HCT116 (cell line): ENCODE measurements around the gene MED10. TPM values are rescaled to one million over a fixed set of nuclear protein-coding genes. Genes with fewer than 3 reads are reported as not detected.

ENCODE experiments used
- ATAC-seq: fragments of 200-7000 bp; cut with Tn5 transposase; 2 replicates; pipeline ENCODE4 v1.9.1; 2020; ENCODE audit warnings: mild to moderate bottlenecking, moderate library complexity
- BruUV-seq: library from RNA; stranded (reverse); fragments of 400-500 nt; replicated peaks from 2 replicates; lab custom pipeline; 2021; lab: Mats Ljungman, UMichigan
- CTCF ChIA-PET: fragments of 300-600 bp; sonication (Branson Sonifier 250); formaldehyde crosslinking; loops from one replicate; lab custom pipeline; 2021; ENCODE audit warnings: antibody characterized with exemption; lab: Charles Lee
- POLR2A ChIA-PET: fragments of 300-600, 350-600 bp; sonication (Branson Sonifier 250); formaldehyde crosslinking; loops from one replicate; lab custom pipeline; 2021; ENCODE audit warnings: antibody characterized with exemption; lab: Charles Lee
- RAD21 ChIA-PET, 2 experiments: fragments of 300-600 bp; sonication (Branson Sonifier 250); formaldehyde crosslinking; loops; one replicate each; lab custom pipeline; 2023; ENCODE audit warnings: low total read pairs in 2 of 2; ENCODE audit not compliant: uncharacterized antibody in 2 of 2, unreplicated experiment in 2 of 2, low non-redundant PET in 1 of 2; lab: Charles Lee
- DNase-seq: peaks from one replicate; pipeline ENCODE4 v3.0.0-alpha.2; 2010; ENCODE audit warnings: low read depth, low spot score
- H2AFZ ChIP-seq: fragments of 200-600 bp; shearing (Covaris generic), sonication (generic); 2 replicates; pipeline ENCODE4 v1.6.1; 2017; ENCODE audit warnings: low read depth, mixed run types, mixed read lengths, antibody characterized with exemption, low read length; ENCODE audit not compliant: poor library complexity, severe bottlenecking
- H3K27ac ChIP-seq: 2 replicates; pipeline ENCODE4 v1.5.1; 2012; ENCODE audit warnings: low read depth, low read length
- H3K27me3 ChIP-seq: fragments of 200-600 bp; sonication (generic); 2 replicates; pipeline ENCODE4 v1.6.1; 2016; ENCODE audit warnings: mixed run types, low read length, mixed read lengths; ENCODE audit not compliant: insufficient read depth
- H3K36me3 ChIP-seq, 2 experiments: fragments of 200-500 bp in 1 of 2; fragments of 200-600 bp in 1 of 2; sonication (Bioruptor generic) in 1 of 2; sonication (generic) in 1 of 2; 2 replicates each; pipeline versions ENCODE4 v1.5.1 to v1.6.1; 2014 to 2016; ENCODE audit warnings: low read length in 2 of 2, inconsistent platforms in 1 of 2, mixed read lengths in 1 of 2, mixed run types in 1 of 2; ENCODE audit not compliant: insufficient read depth in 2 of 2, control insufficient read depth in 1 of 2
- H3K4me1 ChIP-seq, 2 experiments: fragments of 200-600 bp in 1 of 2; sonication (generic) in 1 of 2; 2 replicates each; pipeline versions ENCODE4 v1.5.1 to v1.6.1; 2012 to 2017; ENCODE audit warnings: low read length in 2 of 2, inconsistent platforms in 1 of 2, mild to moderate bottlenecking in 1 of 2, mixed read lengths in 1 of 2, mixed run types in 1 of 2, moderate library complexity in 1 of 2; ENCODE audit not compliant: insufficient read depth in 2 of 2, control insufficient read depth in 1 of 2
- H3K4me2 ChIP-seq: fragments of 200-600 bp; sonication (generic); 2 replicates; pipeline ENCODE4 v1.6.1; 2017; ENCODE audit warnings: mixed run types, low read length, mixed read lengths
- H3K4me3 ChIP-seq, 2 experiments: fragments of 200-600 bp in 1 of 2; sonication (generic) in 1 of 2; replicated peaks in 1 of 2; 2 replicates each; pipeline ENCODE4 v1.5.1; 2011 to 2016; ENCODE audit warnings: low read length in 2 of 2, control low read depth in 1 of 2, low read depth in 1 of 2, mild to moderate bottlenecking in 1 of 2, mixed read lengths in 1 of 2, mixed run types in 1 of 2
- H3K79me2 ChIP-seq: fragments of 200-600 bp; sonication (generic); 2 replicates; pipeline ENCODE4 v1.6.1; 2017; ENCODE audit warnings: mild to moderate bottlenecking, mixed run types, low read length, moderate library complexity, mixed read lengths; ENCODE audit not compliant: insufficient read depth
- H3K9ac ChIP-seq: fragments of 200-600 bp; sonication (generic); 2 replicates; pipeline ENCODE4 v1.6.1; 2016; ENCODE audit warnings: low read length, mixed read lengths
- H3K9me2 ChIP-seq: fragments of 200-600 bp; sonication (generic), shearing (Covaris generic); 2 replicates; pipeline ENCODE4 v1.6.1; 2017; ENCODE audit warnings: mixed run types, mild to moderate bottlenecking, moderate library complexity; ENCODE audit not compliant: insufficient read depth
- H3K9me3 ChIP-seq, 2 experiments: fragments of 200-500 bp in 1 of 2; fragments of 200-600 bp in 1 of 2; sonication (Bioruptor generic) in 1 of 2; sonication (generic) in 1 of 2; 2 replicates each; pipeline ENCODE4 v1.6.1; 2014 to 2017; ENCODE audit warnings: low read length in 2 of 2, mixed read lengths in 2 of 2, inconsistent platforms in 1 of 2, low read depth in 1 of 2, mild to moderate bottlenecking in 1 of 2, mixed run types in 1 of 2, moderate library complexity in 1 of 2; ENCODE audit not compliant: control insufficient read depth in 1 of 2, insufficient read depth in 1 of 2
- H4K20me1 ChIP-seq: fragments of 200-600 bp; sonication (generic), shearing (Covaris generic); 2 replicates; pipeline ENCODE4 v1.6.1; 2017; ENCODE audit warnings: mixed run types, mild to moderate bottlenecking, moderate library complexity; ENCODE audit not compliant: insufficient read depth
- EZH2 ChIP-seq: fragments of 200-600 bp; sonication (generic); IDR thresholded peaks from 2 replicates; pipeline ENCODE4 v1.6.1; 2017; ENCODE audit warnings: antibody characterized with exemption, mixed run types
- EZH2phosphoT487 ChIP-seq: fragments of 200-600 bp; IDR thresholded peaks from 2 replicates; pipeline ENCODE4 v1.6.1; 2018; ENCODE audit warnings: antibody characterized with exemption, borderline replicate concordance
- MAX ChIP-seq: IDR thresholded peaks from 2 replicates; pipeline ENCODE4 v1.6.1; 2012
- POLR2AphosphoS5 ChIP-seq: IDR thresholded peaks from 2 replicates; pipeline ENCODE4 v1.6.1; 2011; ENCODE audit warnings: mild to moderate bottlenecking, low read depth, low read length, moderate library complexity
- intact Hi-C: fragments of 100-400 bp; cut with micrococcal nuclease; formaldehyde crosslinking; loops from 2 replicates; pipeline ENCODE4 v1.10.0; 2022
- total RNA-seq: library from RNA; stranded (reverse); gene quantifications from one replicate; pipeline ENCODE4 v1.2.1, GENCODE V29; 2021; ENCODE audit not compliant: unreplicated experiment
- TF ChIP-seq, protein P1 (sequence below), 3 experiments: fragments of 200-600 bp in 1 of 3; sonication (generic) in 1 of 3; IDR thresholded peaks in 2 of 3; conservative IDR thresholded peaks in 1 of 3; 2 replicates each; pipeline ENCODE4 v1.5.1; 2012 to 2017; ENCODE audit warnings: low read depth in 2 of 3, low read length in 2 of 3, antibody characterized with exemption in 1 of 3, borderline replicate concordance in 1 of 3, control low read depth in 1 of 3, mild to moderate bottlenecking in 1 of 3, mixed read lengths in 1 of 3, mixed run types in 1 of 3, moderate library complexity in 1 of 3; ENCODE audit not compliant: insufficient read depth in 1 of 3
- TF ChIP-seq, protein P2 (sequence below): IDR thresholded peaks from 2 replicates; pipeline ENCODE4 v1.6.1; 2012; ENCODE audit warnings: low read depth

MED10 gene
- total RNA-seq, 1 experiment from 2014 or later = 35.0 TPM

DNA sequence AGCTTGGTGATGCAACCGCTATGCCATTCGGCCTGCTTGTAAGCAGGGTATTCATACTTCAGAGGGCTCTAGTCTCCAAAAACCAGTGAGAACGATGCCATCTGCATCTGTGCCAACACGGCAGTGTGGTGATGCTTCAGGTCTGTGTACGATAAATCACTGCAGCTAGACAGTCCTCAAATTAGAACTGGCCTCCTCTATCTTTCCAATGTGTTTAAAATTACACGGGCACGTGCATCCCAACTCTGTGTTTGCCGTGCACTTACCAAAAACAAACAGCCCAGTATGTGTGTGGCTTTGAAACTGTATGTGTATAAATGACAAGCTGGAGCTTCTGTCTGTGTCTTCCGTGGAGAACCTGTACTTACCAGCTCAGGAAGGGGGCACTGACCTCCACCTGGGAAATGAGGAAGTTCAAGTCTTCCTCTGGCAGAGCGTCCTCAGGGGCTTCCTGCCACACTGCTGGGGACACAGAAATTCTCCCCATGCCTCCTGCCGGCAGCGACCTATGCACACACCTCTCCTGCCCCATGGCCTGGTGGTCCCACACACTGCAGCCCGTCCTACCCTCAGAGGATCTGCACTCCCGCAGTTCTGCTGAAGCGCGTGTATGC, 12.3 kb downstream of the MED10 start:
- no peaks in the 10 kb centered on the region for H3K4me1 ChIP-seq
- DNase-seq (no peak), ATAC-seq (no peak)
- no peak overlapping the region for H3K4me2 ChIP-seq
- no peak overlapping the region for H3K27ac ChIP-seq
- no peak overlapping the region for H2AFZ ChIP-seq
- H3K9ac ChIP-seq = no peak overlapping the region
- H3K9me2 ChIP-seq = no peaks in the 10 kb centered on the region
- H3K4me3 ChIP-seq = no peak overlapping the region
- H4K20me1 ChIP-seq = no peaks in the 10 kb centered on the region
- H3K79me2 ChIP-seq = no peaks in the 10 kb centered on the region
- BruUV-seq = no TSS peak
- intact Hi-C loops = no loop called here
- H3K9me3 ChIP-seq = no peaks in the 10 kb centered on the region
- peaks cover under 1 to 11% of the 10 kb centered on the region in 2 experiments; a peak in 2 of 4 replicates for H3K36me3 ChIP-seq
- no peak for TF ChIP-seq MAX
- TF ChIP-seq, protein P1, sequence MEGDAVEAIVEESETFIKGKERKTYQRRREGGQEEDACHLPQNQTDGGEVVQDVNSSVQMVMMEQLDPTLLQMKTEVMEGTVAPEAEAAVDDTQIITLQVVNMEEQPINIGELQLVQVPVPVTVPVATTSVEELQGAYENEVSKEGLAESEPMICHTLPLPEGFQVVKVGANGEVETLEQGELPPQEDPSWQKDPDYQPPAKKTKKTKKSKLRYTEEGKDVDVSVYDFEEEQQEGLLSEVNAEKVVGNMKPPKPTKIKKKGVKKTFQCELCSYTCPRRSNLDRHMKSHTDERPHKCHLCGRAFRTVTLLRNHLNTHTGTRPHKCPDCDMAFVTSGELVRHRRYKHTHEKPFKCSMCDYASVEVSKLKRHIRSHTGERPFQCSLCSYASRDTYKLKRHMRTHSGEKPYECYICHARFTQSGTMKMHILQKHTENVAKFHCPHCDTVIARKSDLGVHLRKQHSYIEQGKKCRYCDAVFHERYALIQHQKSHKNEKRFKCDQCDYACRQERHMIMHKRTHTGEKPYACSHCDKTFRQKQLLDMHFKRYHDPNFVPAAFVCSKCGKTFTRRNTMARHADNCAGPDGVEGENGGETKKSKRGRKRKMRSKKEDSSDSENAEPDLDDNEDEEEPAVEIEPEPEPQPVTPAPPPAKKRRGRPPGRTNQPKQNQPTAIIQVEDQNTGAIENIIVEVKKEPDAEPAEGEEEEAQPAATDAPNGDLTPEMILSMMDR (IDR thresholded peaks at IDR 0.05 in 2 of 3, conservative IDR thresholded peaks at IDR 0.05 in 1 of 3; ENCODE audit: borderline replicate concordance in 1 of 3, insufficient read depth in 1 of 3, low read depth in 2 of 3, low read length in 2 of 3) = no peak
- no peak for TF ChIP-seq POLR2AphosphoS5
- TF ChIP-seq EZH2 = no peak
- TF ChIP-seq, protein P2, sequence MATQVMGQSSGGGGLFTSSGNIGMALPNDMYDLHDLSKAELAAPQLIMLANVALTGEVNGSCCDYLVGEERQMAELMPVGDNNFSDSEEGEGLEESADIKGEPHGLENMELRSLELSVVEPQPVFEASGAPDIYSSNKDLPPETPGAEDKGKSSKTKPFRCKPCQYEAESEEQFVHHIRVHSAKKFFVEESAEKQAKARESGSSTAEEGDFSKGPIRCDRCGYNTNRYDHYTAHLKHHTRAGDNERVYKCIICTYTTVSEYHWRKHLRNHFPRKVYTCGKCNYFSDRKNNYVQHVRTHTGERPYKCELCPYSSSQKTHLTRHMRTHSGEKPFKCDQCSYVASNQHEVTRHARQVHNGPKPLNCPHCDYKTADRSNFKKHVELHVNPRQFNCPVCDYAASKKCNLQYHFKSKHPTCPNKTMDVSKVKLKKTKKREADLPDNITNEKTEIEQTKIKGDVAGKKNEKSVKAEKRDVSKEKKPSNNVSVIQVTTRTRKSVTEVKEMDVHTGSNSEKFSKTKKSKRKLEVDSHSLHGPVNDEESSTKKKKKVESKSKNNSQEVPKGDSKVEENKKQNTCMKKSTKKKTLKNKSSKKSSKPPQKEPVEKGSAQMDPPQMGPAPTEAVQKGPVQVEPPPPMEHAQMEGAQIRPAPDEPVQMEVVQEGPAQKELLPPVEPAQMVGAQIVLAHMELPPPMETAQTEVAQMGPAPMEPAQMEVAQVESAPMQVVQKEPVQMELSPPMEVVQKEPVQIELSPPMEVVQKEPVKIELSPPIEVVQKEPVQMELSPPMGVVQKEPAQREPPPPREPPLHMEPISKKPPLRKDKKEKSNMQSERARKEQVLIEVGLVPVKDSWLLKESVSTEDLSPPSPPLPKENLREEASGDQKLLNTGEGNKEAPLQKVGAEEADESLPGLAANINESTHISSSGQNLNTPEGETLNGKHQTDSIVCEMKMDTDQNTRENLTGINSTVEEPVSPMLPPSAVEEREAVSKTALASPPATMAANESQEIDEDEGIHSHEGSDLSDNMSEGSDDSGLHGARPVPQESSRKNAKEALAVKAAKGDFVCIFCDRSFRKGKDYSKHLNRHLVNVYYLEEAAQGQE = no peak
- TF ChIP-seq EZH2phosphoT487 = no peak
- RAD21 ChIA-PET = no interaction called here
- POLR2A ChIA-PET = no interaction called here
- CTCF ChIA-PET = no interaction called here
- H3K27me3 ChIP-seq = no peaks in the 10 kb centered on the region
